ENCODE measurements around the gene TRIM58.

DNA sequence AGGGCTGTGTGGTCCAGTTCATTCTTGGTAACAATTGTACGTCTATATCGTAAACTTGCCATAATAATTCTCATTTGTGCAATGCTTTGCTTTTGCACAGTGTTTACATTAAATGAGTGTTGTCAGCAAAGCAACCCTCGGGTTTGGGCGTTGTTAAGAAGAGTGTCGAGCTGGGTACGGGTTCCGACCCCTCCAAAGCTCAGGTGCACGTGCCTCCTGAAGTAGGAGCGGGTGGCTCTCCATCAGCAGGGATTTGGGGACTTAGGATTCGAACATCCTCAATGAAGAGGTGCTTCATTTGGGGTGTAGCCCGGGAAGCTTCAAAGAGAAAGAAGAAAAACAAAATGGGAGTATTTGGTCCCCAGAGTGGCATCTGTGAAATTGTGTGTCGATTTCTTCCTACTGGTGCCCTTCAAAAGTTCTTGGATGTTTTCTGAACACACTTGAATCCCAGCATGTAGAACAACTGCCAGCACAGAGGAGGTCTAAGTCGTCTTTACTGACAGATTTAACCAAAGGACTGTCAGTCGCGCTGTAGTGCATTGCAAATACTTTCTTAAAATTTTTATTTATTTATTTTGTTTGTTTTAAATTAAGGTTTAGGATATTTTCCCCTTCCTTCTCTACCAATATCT, 1.1 kb downstream of the TRIM58 start:
- TF ChIP-seq, protein P1, sequence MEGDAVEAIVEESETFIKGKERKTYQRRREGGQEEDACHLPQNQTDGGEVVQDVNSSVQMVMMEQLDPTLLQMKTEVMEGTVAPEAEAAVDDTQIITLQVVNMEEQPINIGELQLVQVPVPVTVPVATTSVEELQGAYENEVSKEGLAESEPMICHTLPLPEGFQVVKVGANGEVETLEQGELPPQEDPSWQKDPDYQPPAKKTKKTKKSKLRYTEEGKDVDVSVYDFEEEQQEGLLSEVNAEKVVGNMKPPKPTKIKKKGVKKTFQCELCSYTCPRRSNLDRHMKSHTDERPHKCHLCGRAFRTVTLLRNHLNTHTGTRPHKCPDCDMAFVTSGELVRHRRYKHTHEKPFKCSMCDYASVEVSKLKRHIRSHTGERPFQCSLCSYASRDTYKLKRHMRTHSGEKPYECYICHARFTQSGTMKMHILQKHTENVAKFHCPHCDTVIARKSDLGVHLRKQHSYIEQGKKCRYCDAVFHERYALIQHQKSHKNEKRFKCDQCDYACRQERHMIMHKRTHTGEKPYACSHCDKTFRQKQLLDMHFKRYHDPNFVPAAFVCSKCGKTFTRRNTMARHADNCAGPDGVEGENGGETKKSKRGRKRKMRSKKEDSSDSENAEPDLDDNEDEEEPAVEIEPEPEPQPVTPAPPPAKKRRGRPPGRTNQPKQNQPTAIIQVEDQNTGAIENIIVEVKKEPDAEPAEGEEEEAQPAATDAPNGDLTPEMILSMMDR (IDR thresholded peaks at IDR 0.05) = no peak
- no peak for TF ChIP-seq POLR2AphosphoS5 (IDR thresholded peaks at IDR 0.05)
